Measurements from ENCODE around the gene DISC1.
"Not testable (repeated sequence)": the region's sequence is repeated elsewhere in the genome, so short reads cannot be mapped to it uniquely, and the experiment has no call there.

The DISC1 gene

DNA sequence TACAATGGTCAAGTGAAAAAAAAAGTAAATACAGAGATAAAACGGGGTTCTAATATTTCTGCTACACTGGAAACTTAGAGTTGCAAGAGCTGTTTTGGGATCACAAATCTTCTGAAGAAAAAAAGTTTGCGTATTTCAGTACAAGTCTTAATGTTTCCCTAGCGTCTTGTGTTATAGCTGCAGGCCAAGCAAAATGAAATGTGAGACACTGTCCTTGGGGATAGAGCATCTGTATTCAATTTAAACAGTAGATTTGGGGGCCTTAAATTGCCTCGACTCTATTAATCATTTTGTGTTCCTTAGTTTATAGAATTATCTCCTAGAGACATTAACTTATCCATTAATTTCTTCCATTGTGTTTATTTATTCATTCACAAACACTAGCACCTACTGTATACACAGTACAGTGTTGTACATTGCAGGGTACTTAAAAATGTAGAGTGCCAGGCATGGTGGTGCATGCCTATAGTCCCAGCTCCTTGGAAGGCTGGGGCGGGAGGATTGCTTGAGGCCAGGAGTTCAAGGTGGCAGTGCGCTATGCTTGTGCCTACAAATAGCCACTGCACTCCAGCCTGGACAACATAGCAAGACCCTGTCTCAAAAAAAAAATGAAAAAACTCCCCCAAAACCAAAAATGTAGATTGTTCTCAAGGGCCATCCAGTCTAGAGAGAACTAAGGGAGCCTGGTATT, 7.9 kb downstream of the DISC1 start:
- H3K27me3 Mint-ChIP-seq: no peaks in the 10 kb centered on the region
- no peaks in the 10 kb centered on the region for H3K9me3 Mint-ChIP-seq
- peak overlapping the region; percentile 1 for H3K27ac Mint-ChIP-seq
- intact Hi-C loops (cut with micrococcal nuclease): no loop called here
- H3K4me1 Mint-ChIP-seq (ENCODE audit: low read depth): peaks cover 35% of the 10 kb centered on the region
- no peak overlapping the region for H3K4me3 Mint-ChIP-seq
- H3K36me3 Mint-ChIP-seq (ENCODE audit: low read depth): peaks cover 22% of the 10 kb centered on the region

DNA sequence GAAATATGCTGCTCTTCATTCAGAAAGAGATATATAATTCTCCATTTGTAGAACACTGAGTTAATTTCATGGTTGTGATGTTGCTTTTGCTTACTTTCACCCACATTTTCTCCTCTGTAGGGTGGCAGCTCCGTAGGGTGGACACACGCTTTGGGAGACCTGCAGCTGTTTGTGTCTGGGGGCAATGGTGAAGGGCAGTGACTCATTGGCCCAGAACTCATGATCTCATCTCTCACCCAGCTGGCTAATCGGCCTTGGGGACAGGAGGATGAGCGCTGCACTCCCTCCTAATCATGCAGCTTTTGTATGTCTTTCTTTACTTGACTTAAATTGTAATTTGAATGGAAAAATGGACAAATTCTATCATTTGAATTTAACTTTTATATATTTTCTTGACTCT, 9.6 kb downstream of the DISC1 start:
- Mint-ChIP-seq H3K4me3 (no peak overlapping the region), H3K27me3 (no peaks in the 10 kb centered on the region), H3K27ac (no peak overlapping the region), H3K9me3 (no peaks in the 10 kb centered on the region), H3K36me3 (ENCODE audit: low read depth) (peaks cover 21% of the 10 kb centered on the region), H3K4me1 (ENCODE audit: low read depth) (peaks cover 31% of the 10 kb centered on the region)
- intact Hi-C loops (cut with micrococcal nuclease): no loop called here

DNA sequence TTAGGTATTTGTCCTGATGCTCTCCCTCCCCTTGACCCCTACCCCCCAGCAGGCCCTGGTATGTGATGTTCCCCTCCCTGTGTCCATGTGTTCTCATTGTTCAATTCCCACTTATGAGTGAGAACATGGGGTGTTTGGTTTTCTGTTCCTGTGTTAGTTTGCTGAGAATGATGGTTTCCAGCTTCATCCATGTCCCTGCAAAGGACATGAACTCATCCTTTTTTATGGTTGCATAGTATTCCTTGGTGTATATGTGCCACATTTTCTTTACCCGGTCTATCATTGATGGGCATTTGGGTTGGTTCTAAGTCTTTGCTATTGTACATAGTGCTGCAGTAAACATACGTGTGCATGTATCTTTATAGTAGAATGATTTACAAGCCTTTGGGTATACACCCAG, 10.3 kb downstream of the DISC1 start:
- H3K27me3 Mint-ChIP-seq; H3K4me3 Mint-ChIP-seq; H3K9me3 Mint-ChIP-seq; intact Hi-C loops (cut with micrococcal nuclease); H3K27ac Mint-ChIP-seq: not testable (repeated sequence)
- peaks cover 29% of the 10 kb centered on the region for H3K36me3 Mint-ChIP-seq (ENCODE audit: low read depth)
- peaks cover 31% of the 10 kb centered on the region for H3K4me1 Mint-ChIP-seq (ENCODE audit: low read depth)

DNA sequence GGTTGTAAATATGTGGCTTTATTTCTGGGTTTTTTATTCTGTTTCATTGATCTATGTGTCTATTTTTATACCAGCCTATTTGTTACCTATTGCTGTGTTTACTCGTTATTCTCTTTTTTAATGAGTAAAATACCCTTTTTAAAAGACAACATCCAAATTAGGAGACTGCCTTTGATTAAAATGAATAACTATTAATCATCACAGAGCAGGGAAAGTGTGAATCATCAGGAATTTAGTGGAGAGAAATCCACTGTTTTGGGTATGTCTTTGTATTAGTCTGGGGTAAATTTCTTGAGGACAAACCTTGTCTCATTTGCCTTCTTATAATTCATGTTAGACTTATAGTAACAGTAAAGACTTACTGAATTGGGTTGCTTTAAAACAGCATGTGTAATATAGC, 12.1 kb downstream of the DISC1 start:
- intact Hi-C loops (cut with micrococcal nuclease): no loop called here
- H3K9me3 Mint-ChIP-seq: no peaks in the 10 kb centered on the region
- no peaks in the 10 kb centered on the region for H3K27me3 Mint-ChIP-seq
- no peak overlapping the region for H3K27ac Mint-ChIP-seq
- no peak overlapping the region for H3K4me3 Mint-ChIP-seq
- peaks cover 31% of the 10 kb centered on the region for H3K4me1 Mint-ChIP-seq (ENCODE audit: low read depth)
- H3K36me3 Mint-ChIP-seq (ENCODE audit: low read depth): peaks cover 32% of the 10 kb centered on the region

DNA sequence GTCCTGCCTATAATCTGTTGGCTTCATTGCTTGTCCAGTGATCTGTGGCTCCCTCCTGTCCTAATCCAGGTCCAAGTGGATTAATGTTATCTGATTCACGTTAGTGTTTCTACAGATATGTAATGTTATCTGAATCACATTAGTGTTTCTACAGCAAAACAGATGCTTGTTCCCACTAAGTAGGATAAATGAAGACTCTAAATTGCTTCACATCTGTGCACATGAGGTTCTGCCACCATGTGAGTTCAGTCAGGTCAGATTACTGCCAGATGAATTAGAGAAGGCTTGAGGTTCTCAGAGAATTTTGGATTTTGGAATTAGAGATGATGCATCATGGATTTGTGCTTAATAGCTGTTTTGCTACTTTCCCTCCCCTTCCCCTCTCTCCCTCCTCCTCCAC, 13.2 kb downstream of the DISC1 start:
- H3K4me1 Mint-ChIP-seq (ENCODE audit: low read depth): peaks cover 33% of the 10 kb centered on the region
- no peak overlapping the region for H3K27ac Mint-ChIP-seq
- peaks cover 25% of the 10 kb centered on the region for H3K36me3 Mint-ChIP-seq (ENCODE audit: low read depth)
- H3K9me3 Mint-ChIP-seq: no peaks in the 10 kb centered on the region
- no peaks in the 10 kb centered on the region for H3K27me3 Mint-ChIP-seq
- H3K4me3 Mint-ChIP-seq: no peak overlapping the region
- intact Hi-C loops (cut with micrococcal nuclease): no loop called here

DNA sequence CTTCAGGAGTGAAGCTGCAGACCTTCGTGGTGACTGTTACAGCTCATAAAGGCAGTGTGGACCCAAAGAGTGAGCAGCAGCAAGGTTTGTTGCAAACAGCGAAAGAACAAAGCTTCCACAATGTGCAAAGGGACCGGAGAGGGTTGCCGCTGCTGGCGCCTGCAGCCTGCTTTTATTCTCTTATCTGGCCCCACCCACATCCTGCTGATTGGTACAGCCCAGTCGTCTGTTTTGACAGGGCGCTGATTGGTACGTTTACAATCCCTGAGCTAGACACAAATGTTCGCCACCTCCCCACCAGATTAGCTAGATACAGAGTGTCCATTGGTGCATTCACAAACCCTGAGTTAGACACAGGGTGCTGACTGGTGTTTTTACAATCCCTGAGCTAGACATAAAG, 14.9 kb downstream of the DISC1 start:
- H3K4me3 Mint-ChIP-seq; H3K9me3 Mint-ChIP-seq; H3K27me3 Mint-ChIP-seq; H3K27ac Mint-ChIP-seq; intact Hi-C loops (cut with micrococcal nuclease): not testable (repeated sequence)
- peaks cover 21% of the 10 kb centered on the region for H3K4me1 Mint-ChIP-seq (ENCODE audit: low read depth)
- peaks cover 25% of the 10 kb centered on the region for H3K36me3 Mint-ChIP-seq (ENCODE audit: low read depth)

DNA sequence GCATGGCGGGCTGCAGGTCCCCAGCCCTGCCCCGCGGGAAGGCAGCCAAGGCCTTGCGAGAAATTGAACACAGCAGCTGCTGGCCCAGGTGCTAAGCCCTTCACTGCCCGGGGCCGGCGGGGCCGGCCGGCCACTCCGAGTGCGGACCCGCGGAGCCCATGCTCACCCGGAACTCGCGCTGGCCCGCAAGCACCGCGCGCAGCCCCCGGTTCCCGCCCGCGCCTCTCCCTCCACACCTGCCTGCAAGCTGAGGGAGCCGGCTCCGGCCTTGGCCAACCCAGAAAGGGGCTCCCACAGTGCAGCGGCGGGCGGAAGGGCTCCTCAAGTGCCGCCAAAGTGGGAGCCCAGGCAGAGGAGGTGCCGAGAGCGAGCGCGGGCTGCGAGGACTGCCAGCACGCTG, 15.5 kb downstream of the DISC1 start:
- H3K9me3 Mint-ChIP-seq; H3K27ac Mint-ChIP-seq; H3K4me3 Mint-ChIP-seq; intact Hi-C loops (cut with micrococcal nuclease); H3K27me3 Mint-ChIP-seq: not testable (repeated sequence)
- H3K36me3 Mint-ChIP-seq (ENCODE audit: low read depth): peaks cover 21% of the 10 kb centered on the region
- H3K4me1 Mint-ChIP-seq (ENCODE audit: low read depth): peaks cover 21% of the 10 kb centered on the region

DNA sequence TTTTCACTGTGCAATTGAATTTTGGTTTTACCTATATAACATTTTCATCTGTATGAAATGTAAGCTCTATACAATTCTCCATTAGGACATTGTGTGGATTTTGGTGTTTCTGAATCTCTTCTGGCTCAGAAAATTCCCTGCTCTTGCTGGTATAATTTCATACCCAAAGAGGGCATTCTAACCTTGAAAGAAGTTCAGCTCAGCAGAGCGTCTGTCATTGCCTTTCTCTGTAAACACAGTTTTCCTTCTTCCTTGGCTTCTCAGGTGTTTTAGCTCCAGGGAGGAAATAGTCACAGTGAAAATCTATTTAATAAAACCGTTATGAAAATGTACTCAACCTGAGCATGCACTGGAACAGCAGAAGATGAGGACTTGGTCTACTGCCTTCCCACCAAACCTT, 16.0 kb downstream of the DISC1 start:
- no peak overlapping the region for H3K27ac Mint-ChIP-seq
- H3K27me3 Mint-ChIP-seq: no peaks in the 10 kb centered on the region
- no peak overlapping the region for H3K4me3 Mint-ChIP-seq
- intact Hi-C loops (cut with micrococcal nuclease): no loop called here
- no peaks in the 10 kb centered on the region for H3K9me3 Mint-ChIP-seq
- peaks cover 20% of the 10 kb centered on the region for H3K36me3 Mint-ChIP-seq (ENCODE audit: low read depth)
- peaks cover 23% of the 10 kb centered on the region for H3K4me1 Mint-ChIP-seq (ENCODE audit: low read depth)

DNA sequence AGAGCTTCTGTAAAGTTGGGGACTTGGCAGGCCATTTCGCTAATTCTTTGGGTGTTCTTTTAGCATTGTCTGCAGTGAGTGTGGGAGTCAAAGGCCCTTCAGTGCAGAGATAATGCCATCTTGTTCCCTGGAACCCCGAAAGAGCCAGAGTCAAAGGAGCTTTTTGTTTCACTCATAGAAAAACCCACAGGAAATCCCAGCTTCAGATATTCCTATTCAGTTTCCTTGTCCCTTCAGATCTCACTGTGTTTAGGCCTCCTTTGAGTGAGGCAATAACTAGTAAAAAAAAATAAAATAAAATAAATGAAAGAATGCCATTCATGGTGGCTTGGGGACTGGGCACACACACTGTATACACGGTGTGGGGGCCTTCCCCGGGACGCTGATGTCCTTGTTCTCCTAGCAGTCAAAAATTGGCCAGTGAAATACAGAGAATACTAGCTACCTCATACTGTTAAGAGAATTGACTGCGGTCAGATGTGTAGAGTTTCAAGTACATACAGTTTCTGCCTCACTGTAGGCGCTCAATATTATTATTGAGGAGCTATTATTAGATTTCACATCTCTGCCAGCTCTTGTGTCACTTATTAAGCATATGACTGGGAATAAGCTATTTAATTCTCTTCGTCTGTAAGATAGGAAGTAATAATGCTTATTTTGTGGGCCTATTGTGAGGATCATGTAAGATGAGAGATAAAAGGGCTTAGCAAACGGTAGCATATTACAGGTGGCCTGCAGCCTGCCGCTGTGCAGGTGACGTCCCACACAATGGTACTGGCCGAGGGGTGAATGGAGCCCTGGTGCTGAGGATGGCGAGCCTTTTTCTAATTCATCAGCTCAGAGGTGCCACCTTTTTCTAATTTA, 16.7 kb downstream of the DISC1 start:
- Mint-ChIP-seq H3K27me3 (no peaks in the 10 kb centered on the region), H3K9me3 (no peaks in the 10 kb centered on the region), H3K36me3 (ENCODE audit: low read depth) (peaks cover 20% of the 10 kb centered on the region), H3K4me1 (ENCODE audit: low read depth) (peaks cover 29% of the 10 kb centered on the region), H3K27ac (no peak overlapping the region), H3K4me3 (no peak overlapping the region)
- intact Hi-C loops (cut with micrococcal nuclease): no loop called here

DNA sequence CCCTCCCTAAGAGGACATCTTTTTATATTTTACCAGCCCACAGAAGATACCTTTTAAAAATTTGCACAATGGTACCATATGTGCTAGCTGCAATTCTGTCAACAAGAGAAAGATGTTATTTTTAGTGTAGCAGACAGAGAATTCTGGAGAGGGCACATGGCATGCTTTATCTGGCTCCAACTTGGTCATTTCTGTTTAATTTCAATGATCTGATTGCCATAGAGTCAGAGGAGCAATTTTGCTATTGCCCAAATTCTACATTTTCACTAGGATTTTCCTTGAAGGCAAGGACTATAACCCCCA, 17.3 kb downstream of the DISC1 start:
- H3K9me3 Mint-ChIP-seq: no peaks in the 10 kb centered on the region
- H3K27ac Mint-ChIP-seq: no peak overlapping the region
- H3K36me3 Mint-ChIP-seq (ENCODE audit: low read depth): peaks cover 20% of the 10 kb centered on the region
- intact Hi-C loops (cut with micrococcal nuclease): no loop called here
- H3K4me1 Mint-ChIP-seq (ENCODE audit: low read depth): peaks cover 27% of the 10 kb centered on the region
- no peak overlapping the region for H3K4me3 Mint-ChIP-seq
- no peaks in the 10 kb centered on the region for H3K27me3 Mint-ChIP-seq

DNA sequence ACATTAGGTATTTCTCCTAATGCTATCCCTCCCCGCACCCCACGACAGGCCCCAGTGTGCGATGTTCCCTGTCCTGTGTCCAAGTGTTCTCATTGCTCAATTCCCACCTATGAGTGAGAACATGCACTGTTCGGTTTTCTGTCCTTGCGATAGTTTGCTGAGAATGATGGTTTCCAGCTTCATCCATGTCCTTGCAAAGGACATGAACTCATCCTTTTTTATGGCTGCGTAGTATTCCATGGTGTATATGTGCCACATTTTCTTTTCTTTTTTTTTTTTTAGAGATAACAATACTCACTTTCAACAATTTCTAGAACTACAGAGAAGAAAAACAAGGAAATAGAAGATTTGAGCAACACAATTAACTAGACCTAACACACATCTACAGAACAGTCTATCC, 19.0 kb downstream of the DISC1 start:
- H3K27me3 Mint-ChIP-seq; H3K27ac Mint-ChIP-seq; H3K4me3 Mint-ChIP-seq; H3K9me3 Mint-ChIP-seq; intact Hi-C loops (cut with micrococcal nuclease): not testable (repeated sequence)
- H3K36me3 Mint-ChIP-seq (ENCODE audit: low read depth): peaks cover 19% of the 10 kb centered on the region
- peaks cover 35% of the 10 kb centered on the region for H3K4me1 Mint-ChIP-seq (ENCODE audit: low read depth)

DNA sequence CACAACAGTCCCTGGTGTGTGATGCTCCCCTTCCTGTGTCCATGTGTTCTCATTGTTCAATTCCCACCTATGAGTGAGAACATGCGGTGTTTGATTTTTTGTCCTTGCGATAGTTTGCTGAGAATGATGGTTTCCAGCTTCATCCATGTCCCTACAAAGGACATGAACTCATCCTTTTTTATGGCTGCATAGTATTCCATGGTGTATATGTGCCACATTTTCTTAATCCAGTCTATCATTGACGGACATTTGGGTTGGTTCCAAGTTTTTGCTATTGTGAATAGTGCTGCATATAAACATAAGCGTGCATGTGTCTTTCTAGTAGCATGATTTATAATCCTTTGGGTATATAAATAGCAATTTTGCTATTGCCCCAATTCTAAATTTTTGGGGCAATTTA, 19.6 kb downstream of the DISC1 start:
- intact Hi-C loops (cut with micrococcal nuclease): not testable (repeated sequence)

DNA sequence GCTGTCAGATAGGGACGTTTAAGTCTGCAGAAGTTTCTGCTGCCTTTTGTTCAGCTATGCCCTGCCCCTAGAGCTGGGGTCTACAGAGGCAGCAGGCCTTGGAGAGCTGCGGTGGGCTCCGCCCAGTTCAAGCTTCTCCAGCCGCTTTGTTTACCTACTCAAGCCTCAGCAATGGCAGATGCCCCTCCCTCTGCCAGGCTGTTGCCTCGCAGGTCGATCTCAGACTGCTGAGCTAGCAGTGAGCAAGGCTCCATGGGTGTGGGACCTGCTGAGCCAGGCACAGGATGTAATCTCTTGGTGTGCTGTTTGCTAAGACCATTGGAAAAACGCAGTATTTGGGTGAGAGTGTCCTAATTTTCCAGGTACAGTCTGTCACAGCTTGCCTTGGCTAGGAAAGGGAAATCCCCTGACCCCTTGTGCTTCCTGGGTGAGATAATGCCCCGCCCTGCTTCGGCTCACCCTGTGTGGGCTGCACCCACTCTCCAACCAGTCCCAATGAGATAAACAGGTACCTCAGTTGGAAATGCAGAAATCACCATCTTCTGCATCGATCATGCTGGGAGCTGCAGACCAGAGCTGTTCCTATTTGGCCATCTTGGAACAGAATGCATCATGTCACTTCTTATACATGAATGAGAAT, 25.2 kb downstream of the DISC1 start:
- H3K27ac Mint-ChIP-seq; H3K4me3 Mint-ChIP-seq; H3K36me3 Mint-ChIP-seq (ENCODE audit: low read depth); H3K27me3 Mint-ChIP-seq; H3K9me3 Mint-ChIP-seq; intact Hi-C loops (cut with micrococcal nuclease): not testable (repeated sequence)
- peaks cover 54% of the 10 kb centered on the region for H3K4me1 Mint-ChIP-seq (ENCODE audit: low read depth)

More for the DNA sequence above, 19.6 kb downstream of the DISC1 start:
- Mint-ChIP-seq H3K4me1 (ENCODE audit: low read depth) (peaks cover 40% of the 10 kb centered on the region), H3K36me3 (ENCODE audit: low read depth) (peaks cover 14% of the 10 kb centered on the region)
- H3K27me3 Mint-ChIP-seq, H3K4me3 Mint-ChIP-seq, H3K9me3 Mint-ChIP-seq, H3K27ac Mint-ChIP-seq: not testable (repeated sequence)

DNA sequence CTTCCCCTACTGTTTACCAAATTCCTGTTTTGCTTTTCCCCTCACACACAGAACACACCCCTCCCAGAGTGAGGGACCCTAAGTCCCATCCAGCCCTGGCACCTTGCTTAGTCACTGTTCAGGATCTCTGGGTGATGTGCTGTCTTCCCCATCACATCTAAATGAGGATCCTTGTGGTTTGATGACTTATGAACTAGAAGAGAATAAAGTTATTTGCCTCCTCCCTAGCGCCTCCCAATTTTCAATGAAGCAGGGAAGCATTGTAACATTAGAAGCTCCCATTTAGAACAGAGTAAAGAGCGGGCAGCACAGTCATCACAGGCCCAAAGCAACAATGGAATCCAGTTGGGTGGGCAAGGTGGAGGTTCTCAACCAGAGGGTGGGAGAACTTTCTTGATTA, 27.0 kb downstream of the DISC1 start:
- Mint-ChIP-seq H3K27me3 (no peaks in the 10 kb centered on the region), H3K36me3 (ENCODE audit: low read depth) (no peaks in the 10 kb centered on the region), H3K4me3 (no peak overlapping the region), H3K9me3 (peaks cover 5% of the 10 kb centered on the region), H3K27ac (no peak overlapping the region), H3K4me1 (ENCODE audit: low read depth) (peaks cover 59% of the 10 kb centered on the region)
- intact Hi-C loops (cut with micrococcal nuclease): no loop called here
